ENCODE data around the gene SLC7A5. TPM values are rescaled to one million over a fixed set of nuclear protein-coding genes. Genes with fewer than 3 reads are reported as not detected.
"Not testable (repeated sequence)": the region's sequence is repeated elsewhere in the genome, so short reads cannot be mapped to it uniquely, and the experiment has no call there.

SLC7A5 gene
- total and polyA plus RNA-seq, 8 donors, result 9.6 to 35.0 (median 11.1) TPM

- intact Hi-C loops (cut with DNase I), result no loop called here
- H3K9me3 ChIP-seq, result no peaks in the 10 kb centered on the region
- peak; percentile 73 for ATAC-seq
- H3K4me1 ChIP-seq, result peaks cover 0 to 28% of the 10 kb centered on the region in 2 donors
- H3K36me3 ChIP-seq, result no peaks in the 10 kb centered on the region
- DNase-seq, result peak in 1 of 4 donors; percentile 53
- no peak for TF ChIP-seq CTCF (IDR thresholded peaks at IDR 0.05)
- no peak overlapping the region for H3K4me3 ChIP-seq
- H3K27me3 ChIP-seq, result peaks cover 0 to 14% of the 10 kb centered on the region in 2 donors
- peak overlapping the region in 1 of 2 donors; percentile 60 for H3K27ac ChIP-seq
Observed at GRCh38 chr16:87895641-87896141, 26.4 kb upstream of the SLC7A5 start.

- H3K36me3 ChIP-seq; DNase-seq; H3K4me3 ChIP-seq; H3K27ac ChIP-seq; H3K9me3 ChIP-seq; ATAC-seq; H3K27me3 ChIP-seq; intact Hi-C loops (cut with DNase I): not testable (repeated sequence)
- peaks cover 0 to 28% of the 10 kb centered on the region in 2 donors for H3K4me1 ChIP-seq
Observed at GRCh38 chr16:87894005-87894404, 24.7 kb upstream of the SLC7A5 start.

GRCh38 chr16:87891764-87892163 is 22.5 kb upstream of the SLC7A5 start:
- no peak for ATAC-seq
- peaks cover 0 to 27% of the 10 kb centered on the region in 2 donors for H3K4me1 ChIP-seq
- no peak overlapping the region for H3K27ac ChIP-seq
- H3K36me3 ChIP-seq, result no peaks in the 10 kb centered on the region
- H3K9me3 ChIP-seq, result no peaks in the 10 kb centered on the region
- DNase-seq, result no peak
- intact Hi-C loops (cut with DNase I), result no loop called here
- TF ChIP-seq CTCF (IDR thresholded peaks at IDR 0.05), result no peak
- no peaks in the 10 kb centered on the region for H3K27me3 ChIP-seq
- H3K4me3 ChIP-seq, result no peak overlapping the region

- TF ChIP-seq CTCF (IDR thresholded peaks at IDR 0.05), result peak; percentile 16 to 33
- H3K4me1 ChIP-seq; intact Hi-C loops (cut with DNase I); H3K27ac ChIP-seq; H3K27me3 ChIP-seq; H3K4me3 ChIP-seq; H3K36me3 ChIP-seq; H3K9me3 ChIP-seq: not testable (repeated sequence)
- ATAC-seq (peak; percentile 73), DNase-seq (peak in 1 of 4 donors; percentile 86)
Observed at GRCh38 chr16:87889762-87890161, 20.5 kb upstream of the SLC7A5 start.

- H3K27me3 ChIP-seq; H3K4me1 ChIP-seq; H3K9me3 ChIP-seq; H3K4me3 ChIP-seq; DNase-seq; H3K27ac ChIP-seq; H3K36me3 ChIP-seq; ATAC-seq; intact Hi-C loops (cut with DNase I): not testable (repeated sequence)
Observed at GRCh38 chr16:87888346-87888745, 19.0 kb upstream of the SLC7A5 start.

GRCh38 chr16:87887931-87888330 is 18.6 kb upstream of the SLC7A5 start:
- H3K4me1 ChIP-seq; DNase-seq; H3K27ac ChIP-seq; H3K9me3 ChIP-seq; intact Hi-C loops (cut with DNase I); H3K36me3 ChIP-seq; H3K27me3 ChIP-seq; H3K4me3 ChIP-seq; ATAC-seq: not testable (repeated sequence)

GRCh38 chr16:87885371-87885967 is 16.2 kb upstream of the SLC7A5 start:
- ATAC-seq, result peak; percentile 90
- intact Hi-C loops (cut with DNase I); H3K4me1 ChIP-seq; H3K4me3 ChIP-seq; H3K9me3 ChIP-seq; H3K36me3 ChIP-seq: not testable (repeated sequence)
- Histone ChIP-seq H3K27me3 (peaks cover 0 to 34% of the 10 kb centered on the region in 2 donors), H3K27ac (peak overlapping the region; percentile 3 to 37)
- DNase-seq, result peak in 1 of 4 donors; percentile 63
